ENCODE data around the gene ANGPTL1. TPM values are rescaled to one million over a fixed set of nuclear protein-coding genes. Genes with fewer than 3 reads are reported as not detected.

The ANGPTL1 gene
- total and polyA plus RNA-seq, 2 experiments from 2014 or later: 3.5 to 3.6 TPM

DNA sequence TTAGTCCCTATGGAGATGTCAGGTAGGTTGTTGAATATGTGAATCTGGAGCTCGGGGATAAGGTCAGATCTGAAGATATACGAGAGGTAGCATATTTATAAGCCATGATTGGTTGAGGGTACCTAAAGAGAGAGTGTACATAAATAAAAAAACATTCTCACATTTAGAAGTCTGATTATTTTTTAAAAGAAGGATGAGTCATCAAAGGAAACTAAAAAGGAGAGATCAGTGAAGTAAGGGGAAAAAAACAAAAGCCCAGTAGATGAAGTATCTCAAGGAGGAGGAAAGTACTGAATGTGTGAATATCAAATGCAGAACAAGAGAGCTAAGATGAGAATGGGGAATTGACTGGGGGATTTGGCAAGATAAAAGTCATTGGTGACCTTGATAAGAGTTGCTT, 15.7 kb upstream of the ANGPTL1 start:
- Histone ChIP-seq H3K4me1 (ENCODE audit: insufficient read depth) (peaks cover 9% of the 10 kb centered on the region; the same call in 1 of the 2 replicates), H4K20me1 (ENCODE audit: insufficient read depth) (no peaks in the 10 kb centered on the region), H3K27me3 (replicated peaks; ENCODE audit: insufficient read depth) (no peaks in the 10 kb centered on the region), H2AFZ (no peak overlapping the region), H3K9ac (no peak overlapping the region), H3K9me3 (ENCODE audit: low read depth) (no peaks in the 10 kb centered on the region), H3K27ac (no peak overlapping the region), H3K36me3 (ENCODE audit: low read depth) (peaks cover 61% of the 10 kb centered on the region), H3F3A (ENCODE audit: insufficient read depth) (no peaks in the 10 kb centered on the region), H3K4me2 (ENCODE audit: unreplicated experiment) (no peak overlapping the region), H3K4me3 (no peak overlapping the region), H3K79me2 (ENCODE audit: insufficient read depth) (no peaks in the 10 kb centered on the region), H3K9me2 (ENCODE audit: insufficient read depth) (no peaks in the 10 kb centered on the region)
- in situ Hi-C loops (cut with MboI): no loop called here
- DNase-seq: no peak
- WGBS, 2 experiments (ENCODE audit: low coverage in 1 of 2, low lambda C conversion rate in 2 of 2, missing lambda C conversion rate in 2 of 2): 98 to 100% methylated on average over 2 of the region's 2 CpGs
- TF ChIP-seq EZH2 (IDR thresholded peaks at IDR 0.05; ENCODE audit: insufficient read depth, poor library complexity, severe bottlenecking) (no peak), EZH2phosphoT487 (IDR thresholded peaks at IDR 0.05; ENCODE audit: insufficient read depth, low read depth) (no peak)

DNA sequence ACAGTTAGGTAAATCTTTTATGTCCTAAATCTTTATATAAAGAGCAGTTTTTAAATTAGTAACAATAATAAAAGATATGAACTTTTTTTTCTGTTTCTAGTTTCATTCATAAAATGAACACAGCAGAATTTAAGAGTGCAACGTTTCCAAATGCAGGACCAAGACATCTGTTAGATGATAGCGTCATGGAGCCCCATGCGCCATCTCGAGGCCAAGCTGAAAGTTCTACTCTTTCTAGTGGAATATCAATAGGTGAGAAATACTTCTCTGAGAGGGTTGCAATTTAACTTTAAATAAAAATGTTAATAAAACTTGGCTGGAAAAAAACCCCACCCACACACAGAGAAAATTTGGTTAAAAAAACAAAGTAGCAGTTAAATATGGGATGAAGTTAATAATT, 15.0 kb upstream of the ANGPTL1 start:
- Histone ChIP-seq H3K4me2 (ENCODE audit: unreplicated experiment) (no peak overlapping the region), H3K4me3 (no peak overlapping the region), H3K9me3 (ENCODE audit: low read depth) (no peaks in the 10 kb centered on the region), H3K9me2 (ENCODE audit: insufficient read depth) (no peaks in the 10 kb centered on the region), H3K27me3 (replicated peaks; ENCODE audit: insufficient read depth) (no peaks in the 10 kb centered on the region), H3K36me3 (ENCODE audit: low read depth) (peaks cover 61% of the 10 kb centered on the region), H3F3A (ENCODE audit: insufficient read depth) (no peaks in the 10 kb centered on the region), H2AFZ (no peak overlapping the region), H4K20me1 (ENCODE audit: insufficient read depth) (no peaks in the 10 kb centered on the region), H3K4me1 (ENCODE audit: insufficient read depth) (peaks cover 9% of the 10 kb centered on the region; the same call in 1 of the 2 replicates), H3K79me2 (ENCODE audit: insufficient read depth) (no peaks in the 10 kb centered on the region), H3K9ac (no peak overlapping the region), H3K27ac (no peak overlapping the region)
- in situ Hi-C loops (cut with MboI): no loop called here
- DNase-seq: no peak
- WGBS, 2 experiments (ENCODE audit: low coverage in 1 of 2, low lambda C conversion rate in 2 of 2, missing lambda C conversion rate in 2 of 2): 84 to 89% methylated on average over 4 of the region's 4 CpGs
- TF ChIP-seq EZH2phosphoT487 (IDR thresholded peaks at IDR 0.05; ENCODE audit: insufficient read depth, low read depth) (no peak), EZH2 (IDR thresholded peaks at IDR 0.05; ENCODE audit: insufficient read depth, poor library complexity, severe bottlenecking) (no peak)

DNA sequence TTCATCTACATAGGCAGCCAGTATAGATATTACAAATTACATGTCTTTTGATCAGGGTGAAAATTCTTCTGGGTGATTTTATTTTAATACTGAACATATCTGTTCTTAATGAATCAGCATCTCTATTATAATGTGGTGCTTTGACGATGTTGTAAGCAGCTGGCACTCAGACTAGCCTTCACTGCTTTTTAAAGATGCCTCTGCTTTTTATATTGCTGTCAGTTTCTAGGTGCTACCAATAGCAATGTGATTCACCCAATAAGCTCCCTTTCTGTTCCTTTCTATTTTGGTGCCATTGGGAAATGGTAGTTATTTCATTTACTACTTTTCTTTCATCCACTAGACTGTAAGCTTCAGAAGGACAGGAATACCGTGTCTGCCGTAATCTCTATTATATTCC, 11.1 kb upstream of the ANGPTL1 start:
- Histone ChIP-seq H3K4me1 (ENCODE audit: insufficient read depth) (peaks cover 9% of the 10 kb centered on the region; the same call in 1 of the 2 replicates), H4K20me1 (ENCODE audit: insufficient read depth) (no peaks in the 10 kb centered on the region), H3K4me2 (ENCODE audit: unreplicated experiment) (no peak overlapping the region), H3F3A (ENCODE audit: insufficient read depth) (no peaks in the 10 kb centered on the region), H3K4me3 (no peak overlapping the region), H3K27ac (no peak overlapping the region), H3K9me2 (ENCODE audit: insufficient read depth) (no peaks in the 10 kb centered on the region), H3K9me3 (ENCODE audit: low read depth) (no peaks in the 10 kb centered on the region), H3K36me3 (ENCODE audit: low read depth) (peaks cover 41% of the 10 kb centered on the region), H3K27me3 (replicated peaks; ENCODE audit: insufficient read depth) (no peaks in the 10 kb centered on the region), H3K79me2 (ENCODE audit: insufficient read depth) (no peaks in the 10 kb centered on the region), H2AFZ (no peak overlapping the region), H3K9ac (no peak overlapping the region)
- in situ Hi-C loops (cut with MboI): no loop called here
- DNase-seq: no peak
- no peak for TF ChIP-seq EZH2 (IDR thresholded peaks at IDR 0.05; ENCODE audit: insufficient read depth, poor library complexity, severe bottlenecking)
- no peak for TF ChIP-seq EZH2phosphoT487 (IDR thresholded peaks at IDR 0.05; ENCODE audit: insufficient read depth, low read depth)
- 58 to 64% methylated on average over 3 of the region's 3 CpGs for WGBS, 2 experiments (ENCODE audit: low coverage in 1 of 2, low lambda C conversion rate in 2 of 2, missing lambda C conversion rate in 2 of 2)

DNA sequence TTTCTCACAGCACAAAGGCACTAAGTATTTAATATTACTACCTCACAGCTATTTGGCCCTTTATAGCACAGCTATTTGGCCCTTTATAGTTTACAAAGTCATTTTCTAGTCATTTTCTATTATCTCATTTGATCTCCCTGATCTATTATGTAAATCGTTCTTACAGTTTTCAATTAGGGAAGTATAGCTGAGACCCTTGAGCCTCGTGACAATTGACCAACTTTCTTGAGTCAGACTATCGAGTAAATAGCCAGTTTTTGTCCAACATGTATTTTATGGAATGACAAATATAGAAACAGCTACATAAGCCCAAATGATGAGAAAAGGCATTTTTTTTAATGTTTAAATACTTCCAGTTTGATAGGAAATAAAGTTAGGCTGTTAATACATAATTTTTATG, 7.0 kb upstream of the ANGPTL1 start:
- Histone ChIP-seq H3K27ac (no peak overlapping the region), H3K4me2 (ENCODE audit: unreplicated experiment) (no peak overlapping the region), H4K20me1 (ENCODE audit: insufficient read depth) (no peaks in the 10 kb centered on the region), H3K27me3 (replicated peaks; ENCODE audit: insufficient read depth) (no peaks in the 10 kb centered on the region), H3K9me3 (ENCODE audit: low read depth) (no peaks in the 10 kb centered on the region), H3K9me2 (ENCODE audit: insufficient read depth) (no peaks in the 10 kb centered on the region), H2AFZ (no peak overlapping the region), H3K79me2 (ENCODE audit: insufficient read depth) (no peaks in the 10 kb centered on the region), H3F3A (ENCODE audit: insufficient read depth) (no peaks in the 10 kb centered on the region), H3K4me3 (no peak overlapping the region), H3K4me1 (ENCODE audit: insufficient read depth) (peaks cover 8% of the 10 kb centered on the region; the same call in 1 of the 2 replicates), H3K36me3 (ENCODE audit: low read depth) (0 out of 2 replicates have a peak, but pooled peaks cover 8% of the 10 kb centered on the region), H3K9ac (no peak overlapping the region)
- TF ChIP-seq EZH2phosphoT487 (IDR thresholded peaks at IDR 0.05; ENCODE audit: insufficient read depth, low read depth) (no peak), EZH2 (IDR thresholded peaks at IDR 0.05; ENCODE audit: insufficient read depth, poor library complexity, severe bottlenecking) (no peak)
- no peak for DNase-seq
- in situ Hi-C loops (cut with MboI): no loop called here
- 87 to 90% methylated on average over 3 of the region's 3 CpGs for WGBS, 2 experiments (ENCODE audit: low coverage in 1 of 2, low lambda C conversion rate in 2 of 2, missing lambda C conversion rate in 2 of 2)

DNA sequence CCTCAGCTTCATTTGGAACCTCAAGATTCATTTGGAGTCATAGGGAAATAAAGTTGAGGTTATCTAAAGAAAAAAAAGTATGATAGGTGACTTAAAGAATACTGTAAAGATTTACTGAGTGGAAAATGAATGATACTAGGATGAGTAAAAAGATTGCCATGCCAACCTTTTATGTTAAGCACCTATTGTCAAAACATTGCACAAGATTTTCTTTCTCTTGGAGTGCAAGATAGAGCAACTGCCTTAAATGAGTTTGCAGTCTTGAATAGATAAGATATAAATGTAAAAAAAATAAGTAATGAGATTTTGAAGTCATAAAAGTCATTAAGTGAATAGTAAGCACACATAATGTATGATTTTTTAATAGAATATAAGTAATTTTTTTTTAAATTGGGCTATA, 5.1 kb upstream of the ANGPTL1 start:
- DNase-seq: no peak
- Histone ChIP-seq H3K9me2 (ENCODE audit: insufficient read depth) (no peaks in the 10 kb centered on the region), H3K9ac (no peak overlapping the region), H3K27me3 (replicated peaks; ENCODE audit: insufficient read depth) (no peaks in the 10 kb centered on the region), H3K9me3 (ENCODE audit: low read depth) (no peaks in the 10 kb centered on the region), H3F3A (ENCODE audit: insufficient read depth) (no peaks in the 10 kb centered on the region), H4K20me1 (ENCODE audit: insufficient read depth) (no peaks in the 10 kb centered on the region), H3K79me2 (ENCODE audit: insufficient read depth) (no peaks in the 10 kb centered on the region), H2AFZ (no peak overlapping the region), H3K4me3 (no peak overlapping the region), H3K4me2 (ENCODE audit: unreplicated experiment) (no peak overlapping the region), H3K4me1 (ENCODE audit: insufficient read depth) (peaks cover 19% of the 10 kb centered on the region), H3K27ac (no peak overlapping the region), H3K36me3 (ENCODE audit: low read depth) (0 out of 2 replicates have a peak, but pooled peaks cover 8% of the 10 kb centered on the region)
- in situ Hi-C loops (cut with MboI): no loop called here
- TF ChIP-seq EZH2 (IDR thresholded peaks at IDR 0.05; ENCODE audit: insufficient read depth, poor library complexity, severe bottlenecking): no peak
- no peak for TF ChIP-seq EZH2phosphoT487 (IDR thresholded peaks at IDR 0.05; ENCODE audit: insufficient read depth, low read depth)
